A549 (cell line): ENCODE results near the gene ATP7B.

Experiments
- CBX2 ChIP-seq: fragments of 200-600 bp; sonication (generic); IDR thresholded peaks from 2 replicates; pipeline ENCODE4 v1.6.1; 2016; ENCODE audit warnings: low read depth, mild to moderate bottlenecking, borderline replicate concordance
- EP300 ChIP-seq, 2 experiments: fragments of >200 bp; sonication (Bioruptor Twin); formaldehyde crosslinking; IDR thresholded peaks; 2 replicates in 1 of 2; 3 replicates in 1 of 2; pipeline ENCODE4 v1.6.1; 2016 to 2017
- ESRRA ChIP-seq: fragments of 150-350 bp; IDR thresholded peaks from 2 replicates; pipeline ENCODE4 v1.6.1; 2014; ENCODE audit warnings: mild to moderate bottlenecking, low read length, borderline replicate concordance
- FOSL2 ChIP-seq, 2 experiments: fragments of 450-650 bp in 1 of 2; fragments of >200 bp in 1 of 2; sonication (Bioruptor Twin) in 1 of 2; formaldehyde crosslinking; IDR thresholded peaks; 2 replicates each; pipeline versions ENCODE4 v1.5.0 to v1.6.1; 2016 to 2020; ENCODE audit warnings: mild to moderate bottlenecking in 1 of 2, moderate library complexity in 1 of 2
- NFE2L2 ChIP-seq: fragments of 150-350 bp; conservative IDR thresholded peaks from 2 replicates; pipeline ENCODE4 v1.6.1; 2014; ENCODE audit warnings: low read length
- RAD21 ChIP-seq, 2 experiments: fragments of >200 bp in 1 of 2; sonication (Bioruptor Twin) in 1 of 2; formaldehyde crosslinking in 1 of 2; IDR thresholded peaks in 1 of 2; conservative IDR thresholded peaks in 1 of 2; 2 replicates in 1 of 2; 3 replicates in 1 of 2; pipeline ENCODE4 v1.6.1; 2012 to 2018; ENCODE audit warnings: inconsistent platforms in 1 of 2
- SMC3 ChIP-seq: fragments of >200 bp; sonication (Bioruptor Twin); formaldehyde crosslinking; IDR thresholded peaks from 3 replicates; pipeline ENCODE4 v1.6.1; 2018; ENCODE audit warnings: inconsistent platforms
- TP53 ChIP-seq: fragments of 250-450 bp; sonication (Bioruptor Pico); IDR thresholded peaks from 2 replicates; pipeline ENCODE4 v1.5.0; 2021; ENCODE audit warnings: mild to moderate bottlenecking, moderate library complexity
- TF ChIP-seq, protein P1 (sequence below): fragments of >200 bp; sonication (Bioruptor Twin); formaldehyde crosslinking; IDR thresholded peaks from 3 replicates; pipeline ENCODE4 v1.5.1; 2016
- TF ChIP-seq, protein P2 (sequence below): fragments of 200-600 bp; sonication (generic); IDR thresholded peaks from 2 replicates; pipeline ENCODE4 v1.6.1; 2016; ENCODE audit warnings: antibody characterized with exemption, mild to moderate bottlenecking, moderate library complexity

DNA sequence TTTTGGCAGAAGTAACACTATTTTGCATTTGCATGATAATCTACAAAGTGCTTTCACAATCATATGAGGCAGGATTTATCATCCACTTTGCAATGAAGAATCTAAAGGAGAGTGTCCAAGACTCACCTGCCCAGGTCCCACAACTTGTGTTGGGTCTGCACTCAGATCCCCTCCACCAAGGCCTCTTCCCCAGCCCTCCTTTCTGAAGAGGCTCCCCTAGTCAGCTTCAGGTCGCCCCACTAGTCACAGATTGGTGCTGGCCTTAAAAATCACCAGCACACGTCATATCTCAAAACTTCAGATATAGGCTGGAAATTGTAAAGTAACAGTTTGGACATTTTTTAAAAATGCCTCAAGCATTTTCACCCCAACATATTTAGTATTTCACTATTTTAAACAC is 17.5 kb downstream of the ATP7B start:
- TF ChIP-seq NFE2L2 (no peak), SMC3 (no peak), EP300 (IDR thresholded peaks at IDR 0.05) (no peak), ESRRA (no peak), TP53 (CRISPR knock-in tag) (no peak), RAD21 (conservative IDR thresholded peaks at IDR 0.05 in 1 of 2, IDR thresholded peaks at IDR 0.05 in 1 of 2) (no peak), FOSL2 (IDR thresholded peaks at IDR 0.05) (no peak), FOSL2 (CRISPR knock-in tag; IDR thresholded peaks at IDR 0.05) (no peak), CBX2 (no peak)
- TF ChIP-seq, protein P1, sequence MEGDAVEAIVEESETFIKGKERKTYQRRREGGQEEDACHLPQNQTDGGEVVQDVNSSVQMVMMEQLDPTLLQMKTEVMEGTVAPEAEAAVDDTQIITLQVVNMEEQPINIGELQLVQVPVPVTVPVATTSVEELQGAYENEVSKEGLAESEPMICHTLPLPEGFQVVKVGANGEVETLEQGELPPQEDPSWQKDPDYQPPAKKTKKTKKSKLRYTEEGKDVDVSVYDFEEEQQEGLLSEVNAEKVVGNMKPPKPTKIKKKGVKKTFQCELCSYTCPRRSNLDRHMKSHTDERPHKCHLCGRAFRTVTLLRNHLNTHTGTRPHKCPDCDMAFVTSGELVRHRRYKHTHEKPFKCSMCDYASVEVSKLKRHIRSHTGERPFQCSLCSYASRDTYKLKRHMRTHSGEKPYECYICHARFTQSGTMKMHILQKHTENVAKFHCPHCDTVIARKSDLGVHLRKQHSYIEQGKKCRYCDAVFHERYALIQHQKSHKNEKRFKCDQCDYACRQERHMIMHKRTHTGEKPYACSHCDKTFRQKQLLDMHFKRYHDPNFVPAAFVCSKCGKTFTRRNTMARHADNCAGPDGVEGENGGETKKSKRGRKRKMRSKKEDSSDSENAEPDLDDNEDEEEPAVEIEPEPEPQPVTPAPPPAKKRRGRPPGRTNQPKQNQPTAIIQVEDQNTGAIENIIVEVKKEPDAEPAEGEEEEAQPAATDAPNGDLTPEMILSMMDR: no peak
- TF ChIP-seq, protein P2, sequence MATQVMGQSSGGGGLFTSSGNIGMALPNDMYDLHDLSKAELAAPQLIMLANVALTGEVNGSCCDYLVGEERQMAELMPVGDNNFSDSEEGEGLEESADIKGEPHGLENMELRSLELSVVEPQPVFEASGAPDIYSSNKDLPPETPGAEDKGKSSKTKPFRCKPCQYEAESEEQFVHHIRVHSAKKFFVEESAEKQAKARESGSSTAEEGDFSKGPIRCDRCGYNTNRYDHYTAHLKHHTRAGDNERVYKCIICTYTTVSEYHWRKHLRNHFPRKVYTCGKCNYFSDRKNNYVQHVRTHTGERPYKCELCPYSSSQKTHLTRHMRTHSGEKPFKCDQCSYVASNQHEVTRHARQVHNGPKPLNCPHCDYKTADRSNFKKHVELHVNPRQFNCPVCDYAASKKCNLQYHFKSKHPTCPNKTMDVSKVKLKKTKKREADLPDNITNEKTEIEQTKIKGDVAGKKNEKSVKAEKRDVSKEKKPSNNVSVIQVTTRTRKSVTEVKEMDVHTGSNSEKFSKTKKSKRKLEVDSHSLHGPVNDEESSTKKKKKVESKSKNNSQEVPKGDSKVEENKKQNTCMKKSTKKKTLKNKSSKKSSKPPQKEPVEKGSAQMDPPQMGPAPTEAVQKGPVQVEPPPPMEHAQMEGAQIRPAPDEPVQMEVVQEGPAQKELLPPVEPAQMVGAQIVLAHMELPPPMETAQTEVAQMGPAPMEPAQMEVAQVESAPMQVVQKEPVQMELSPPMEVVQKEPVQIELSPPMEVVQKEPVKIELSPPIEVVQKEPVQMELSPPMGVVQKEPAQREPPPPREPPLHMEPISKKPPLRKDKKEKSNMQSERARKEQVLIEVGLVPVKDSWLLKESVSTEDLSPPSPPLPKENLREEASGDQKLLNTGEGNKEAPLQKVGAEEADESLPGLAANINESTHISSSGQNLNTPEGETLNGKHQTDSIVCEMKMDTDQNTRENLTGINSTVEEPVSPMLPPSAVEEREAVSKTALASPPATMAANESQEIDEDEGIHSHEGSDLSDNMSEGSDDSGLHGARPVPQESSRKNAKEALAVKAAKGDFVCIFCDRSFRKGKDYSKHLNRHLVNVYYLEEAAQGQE: no peak
